Hepatocyte (in vitro differentiated cells): ENCODE data around the gene ALOX12B.

ENCODE experiments used
- EZH2 ChIP-seq: fragments of 200-600 bp; sonication (generic); IDR thresholded peaks from 2 replicates; pipeline ENCODE4 v1.6.1; 2016; ENCODE audit warnings: antibody characterized with exemption, mild to moderate bottlenecking, borderline replicate concordance
- EZH2phosphoT487 ChIP-seq: fragments of 200-600 bp; sonication (generic); IDR thresholded peaks from one replicate; pipeline ENCODE4 v1.6.1; 2018; ENCODE audit warnings: antibody characterized with exemption, mild to moderate bottlenecking, low read depth, moderate library complexity; ENCODE audit not compliant: unreplicated experiment, severe bottlenecking
- TF ChIP-seq, protein P1 (sequence below): fragments of 200-600 bp; sonication (generic); IDR thresholded peaks from 2 replicates; pipeline ENCODE4 v1.5.1; 2016; ENCODE audit warnings: antibody characterized with exemption, mild to moderate bottlenecking; ENCODE audit not compliant: poor library complexity

- TF ChIP-seq, protein P1, sequence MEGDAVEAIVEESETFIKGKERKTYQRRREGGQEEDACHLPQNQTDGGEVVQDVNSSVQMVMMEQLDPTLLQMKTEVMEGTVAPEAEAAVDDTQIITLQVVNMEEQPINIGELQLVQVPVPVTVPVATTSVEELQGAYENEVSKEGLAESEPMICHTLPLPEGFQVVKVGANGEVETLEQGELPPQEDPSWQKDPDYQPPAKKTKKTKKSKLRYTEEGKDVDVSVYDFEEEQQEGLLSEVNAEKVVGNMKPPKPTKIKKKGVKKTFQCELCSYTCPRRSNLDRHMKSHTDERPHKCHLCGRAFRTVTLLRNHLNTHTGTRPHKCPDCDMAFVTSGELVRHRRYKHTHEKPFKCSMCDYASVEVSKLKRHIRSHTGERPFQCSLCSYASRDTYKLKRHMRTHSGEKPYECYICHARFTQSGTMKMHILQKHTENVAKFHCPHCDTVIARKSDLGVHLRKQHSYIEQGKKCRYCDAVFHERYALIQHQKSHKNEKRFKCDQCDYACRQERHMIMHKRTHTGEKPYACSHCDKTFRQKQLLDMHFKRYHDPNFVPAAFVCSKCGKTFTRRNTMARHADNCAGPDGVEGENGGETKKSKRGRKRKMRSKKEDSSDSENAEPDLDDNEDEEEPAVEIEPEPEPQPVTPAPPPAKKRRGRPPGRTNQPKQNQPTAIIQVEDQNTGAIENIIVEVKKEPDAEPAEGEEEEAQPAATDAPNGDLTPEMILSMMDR: no peak
- TF ChIP-seq EZH2: peak; percentile 94
- peak; percentile 68 for TF ChIP-seq EZH2phosphoT487
These were observed 15.2 kb downstream of the ALOX12B start for GRCh38 chr17:8072341-8072728.
